Measurements from ENCODE around the gene B4GALNT1. TPM values are rescaled to one million over a fixed set of nuclear protein-coding genes. Genes with fewer than 3 reads are reported as not detected.
"Not testable (repeated sequence)": the region's sequence is repeated elsewhere in the genome, so short reads cannot be mapped to it uniquely, and the experiment has no call there.

Gene B4GALNT1
- polyA plus RNA-seq, 1 donor (not counting 4 experiments of a cell fraction or from before 2014, with no cell fraction given) = 0.08 TPM

DNA sequence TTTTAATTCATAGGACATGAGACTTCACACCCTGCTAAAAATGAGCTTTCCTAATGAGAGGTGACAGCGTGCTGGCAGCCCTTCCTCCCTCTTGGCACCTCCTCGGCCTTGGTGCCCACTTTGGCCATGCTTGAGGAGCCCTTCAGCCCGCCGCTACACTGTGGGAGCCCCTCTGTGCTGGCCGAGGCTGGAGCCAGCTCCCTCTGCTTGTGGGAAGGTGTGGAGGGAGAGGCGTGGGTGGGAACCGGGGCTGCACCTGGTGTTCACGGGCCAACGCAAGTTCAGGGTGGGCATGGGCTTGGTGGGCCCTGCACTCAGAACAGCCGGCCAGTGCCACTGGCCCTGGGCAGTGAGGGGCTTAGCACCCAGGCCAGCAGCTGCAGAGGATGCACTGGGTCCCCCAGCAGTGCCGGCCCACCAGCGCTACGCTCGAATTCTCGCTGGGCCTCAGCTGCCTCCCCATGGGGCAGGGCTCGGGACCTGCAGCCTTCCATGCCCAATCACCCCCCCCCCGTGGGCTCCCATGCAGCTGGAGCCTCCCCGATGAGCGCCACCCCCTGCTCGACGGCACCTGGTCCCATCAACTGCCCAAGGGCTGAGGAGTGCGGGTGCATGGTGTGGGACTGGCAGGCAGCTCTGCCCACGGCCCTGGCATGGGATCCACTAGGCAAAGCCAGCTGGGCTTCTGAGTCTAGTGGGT is 22.7 kb upstream of the B4GALNT1 start:
- H2AFZ ChIP-seq (ENCODE audit: control insufficient read depth, low read length) = no peak overlapping the region
- H3K9me3 ChIP-seq (ENCODE audit: control insufficient read depth, low read depth, low read length) = no peaks in the 10 kb centered on the region
- H3K27ac ChIP-seq (ENCODE audit: control insufficient read depth, insufficient read depth, low read length) = no peak overlapping the region
- H3K36me3 ChIP-seq (ENCODE audit: control insufficient read depth in 2 of 2, extremely low read depth in 1 of 2, insufficient read depth in 2 of 2, low read length in 2 of 2) = no peaks in the 10 kb centered on the region
- H4K20me1 ChIP-seq (ENCODE audit: control insufficient read depth, extremely low read depth, insufficient read depth, low read length) = no peaks in the 10 kb centered on the region
- FAIRE-seq (no peak), DNase-seq (ENCODE audit: low read depth, low spot score) (no peak)
- H3K9me1 ChIP-seq (ENCODE audit: control insufficient read depth, extremely low read depth, insufficient read depth, low read length) = no peaks in the 10 kb centered on the region
- no peaks in the 10 kb centered on the region for H3K27me3 ChIP-seq (ENCODE audit: control insufficient read depth, extremely low read depth, insufficient read depth, low read length)
- no peak overlapping the region for H3K4me2 ChIP-seq (ENCODE audit: control insufficient read depth, extremely low read depth, insufficient read depth, low read depth, low read length)
- TF ChIP-seq EZH2 (IDR thresholded peaks at IDR 0.05; ENCODE audit: low read length) (no peak), CTCF (optimal IDR thresholded peaks at IDR 0.05 in 1 of 3, IDR thresholded peaks at IDR 0.05 in 1 of 3, conservative IDR thresholded peaks at IDR 0.05 in 1 of 3; ENCODE audit: extremely low read depth in 1 of 3, insufficient read depth in 2 of 3, low read length in 3 of 3) (no peak)
- dilution Hi-C loops (cut with MboI; ENCODE audit: extremely low pct_ligation_motif_present, low sequenced_read_pairs) = no loop called here
- H3K79me2 ChIP-seq (ENCODE audit: control insufficient read depth, insufficient read depth, low read length) = no peaks in the 10 kb centered on the region
- H3K4me1 ChIP-seq (ENCODE audit: control insufficient read depth, extremely low read depth, insufficient read depth, low read length) = no peaks in the 10 kb centered on the region
- no peak overlapping the region for H3K9ac ChIP-seq (ENCODE audit: control insufficient read depth, extremely low read depth, insufficient read depth, low read length)
- no peak overlapping the region for H3K4me3 ChIP-seq (ENCODE audit: control insufficient read depth in 2 of 3, extremely low read depth in 1 of 3, insufficient read depth in 2 of 3, low read depth in 1 of 3, low read length in 3 of 3)

DNA sequence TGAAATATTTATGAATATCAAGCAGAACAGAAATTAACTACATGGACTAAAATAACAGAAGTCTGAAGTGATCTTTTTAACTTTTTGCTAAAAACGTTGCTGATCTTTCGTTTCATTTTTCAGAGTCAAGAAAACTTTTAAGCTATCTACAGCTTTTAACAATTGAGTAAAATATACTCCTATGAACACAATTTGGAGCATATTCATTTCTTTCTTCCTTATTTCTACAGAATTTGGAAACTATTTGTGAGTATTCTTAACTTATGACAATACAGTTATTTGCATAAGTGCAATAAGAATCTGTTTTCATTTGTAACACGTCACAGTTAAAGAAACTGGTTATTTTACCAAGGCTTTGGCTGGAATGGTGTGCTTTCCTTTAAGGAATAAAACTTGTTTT is 21.0 kb upstream of the B4GALNT1 start:
- no peaks in the 10 kb centered on the region for H3K9me3 ChIP-seq (ENCODE audit: control insufficient read depth, low read depth, low read length)
- no peaks in the 10 kb centered on the region for H3K4me1 ChIP-seq (ENCODE audit: control insufficient read depth, extremely low read depth, insufficient read depth, low read length)
- no peak for TF ChIP-seq CTCF (optimal IDR thresholded peaks at IDR 0.05 in 1 of 3, IDR thresholded peaks at IDR 0.05 in 1 of 3, conservative IDR thresholded peaks at IDR 0.05 in 1 of 3; ENCODE audit: extremely low read depth in 1 of 3, insufficient read depth in 2 of 3, low read length in 3 of 3)
- TF ChIP-seq EZH2 (IDR thresholded peaks at IDR 0.05; ENCODE audit: low read length) = no peak
- no peaks in the 10 kb centered on the region for H3K36me3 ChIP-seq (ENCODE audit: control insufficient read depth in 2 of 2, extremely low read depth in 1 of 2, insufficient read depth in 2 of 2, low read length in 2 of 2)
- no peaks in the 10 kb centered on the region for H3K9me1 ChIP-seq (ENCODE audit: control insufficient read depth, extremely low read depth, insufficient read depth, low read length)
- H3K79me2 ChIP-seq (ENCODE audit: control insufficient read depth, insufficient read depth, low read length) = no peaks in the 10 kb centered on the region
- FAIRE-seq (no peak), DNase-seq (ENCODE audit: low read depth, low spot score) (no peak)
- H3K4me3 ChIP-seq (ENCODE audit: control insufficient read depth in 2 of 3, extremely low read depth in 1 of 3, insufficient read depth in 2 of 3, low read depth in 1 of 3, low read length in 3 of 3) = no peak overlapping the region
- H2AFZ ChIP-seq (ENCODE audit: control insufficient read depth, low read length) = no peak overlapping the region
- H3K9ac ChIP-seq (ENCODE audit: control insufficient read depth, extremely low read depth, insufficient read depth, low read length) = no peak overlapping the region
- no peak overlapping the region for H3K4me2 ChIP-seq (ENCODE audit: control insufficient read depth, extremely low read depth, insufficient read depth, low read depth, low read length)
- no peaks in the 10 kb centered on the region for H3K27me3 ChIP-seq (ENCODE audit: control insufficient read depth, extremely low read depth, insufficient read depth, low read length)
- dilution Hi-C loops (cut with MboI; ENCODE audit: extremely low pct_ligation_motif_present, low sequenced_read_pairs) = no loop called here
- no peaks in the 10 kb centered on the region for H4K20me1 ChIP-seq (ENCODE audit: control insufficient read depth, extremely low read depth, insufficient read depth, low read length)
- H3K27ac ChIP-seq (ENCODE audit: control insufficient read depth, insufficient read depth, low read length) = no peak overlapping the region

GRCh38 chr12:57646659-57647049 is 13.7 kb upstream of the B4GALNT1 start:
- H3K9ac ChIP-seq (ENCODE audit: control insufficient read depth, extremely low read depth, insufficient read depth, low read length); H3K27ac ChIP-seq (ENCODE audit: control insufficient read depth, insufficient read depth, low read length); H3K79me2 ChIP-seq (ENCODE audit: control insufficient read depth, insufficient read depth, low read length); H3K36me3 ChIP-seq (ENCODE audit: control insufficient read depth in 2 of 2, extremely low read depth in 1 of 2, insufficient read depth in 2 of 2, low read length in 2 of 2); H4K20me1 ChIP-seq (ENCODE audit: control insufficient read depth, extremely low read depth, insufficient read depth, low read length); H3K9me1 ChIP-seq (ENCODE audit: control insufficient read depth, extremely low read depth, insufficient read depth, low read length); H3K4me1 ChIP-seq (ENCODE audit: control insufficient read depth, extremely low read depth, insufficient read depth, low read length); H2AFZ ChIP-seq (ENCODE audit: control insufficient read depth, low read length); H3K4me3 ChIP-seq (ENCODE audit: control insufficient read depth in 2 of 3, extremely low read depth in 1 of 3, insufficient read depth in 2 of 3, low read depth in 1 of 3, low read length in 3 of 3); dilution Hi-C loops (cut with MboI; ENCODE audit: extremely low pct_ligation_motif_present, low sequenced_read_pairs); H3K27me3 ChIP-seq (ENCODE audit: control insufficient read depth, extremely low read depth, insufficient read depth, low read length); DNase-seq (ENCODE audit: low read depth, low spot score); H3K4me2 ChIP-seq (ENCODE audit: control insufficient read depth, extremely low read depth, insufficient read depth, low read depth, low read length); H3K9me3 ChIP-seq (ENCODE audit: control insufficient read depth, low read depth, low read length); FAIRE-seq: not testable (repeated sequence)

Data from keratinocyte (primary cell).